RWPE2 (cell line): Measurements from ENCODE around the gene PRPS2.
A peak's percentile ranks its signal among the peaks of the same experiment; 100 is the strongest.

Source experiments
- ATAC-seq: fragments of 200-7000 bp; cut with Tn5 transposase; 3 replicates; pipeline ENCODE4 v1.9.1; 2021; ENCODE audit warnings: low read depth
- DNase-seq: peaks from one replicate; pipeline ENCODE4 v3.0.0-alpha.2; 2020; ENCODE audit warnings: low spot score
- H3K27ac ChIP-seq: fragments of 450-650 bp; 2 replicates; pipeline ENCODE4 v1.5.1; 2017; ENCODE audit warnings: mild to moderate bottlenecking; ENCODE audit not compliant: poor library complexity, severe bottlenecking
- H3K27me3 ChIP-seq: fragments of 250-450 bp; sonication (Bioruptor Pico); 2 replicates; pipeline ENCODE4 v1.5.1; 2021; ENCODE audit warnings: mild to moderate bottlenecking, moderate library complexity; ENCODE audit not compliant: insufficient read depth, poor library complexity, severe bottlenecking
- H3K36me3 ChIP-seq: fragments of 250-450 bp; sonication (Bioruptor Pico); 2 replicates; pipeline ENCODE4 v1.5.1; 2020; ENCODE audit warnings: low read depth, mild to moderate bottlenecking, moderate library complexity
- H3K4me1 ChIP-seq: fragments of 250-450 bp; sonication (Bioruptor Pico); 2 replicates; pipeline ENCODE4 v1.5.1; 2021; ENCODE audit warnings: mild to moderate bottlenecking, moderate library complexity; ENCODE audit not compliant: insufficient read depth, poor library complexity, severe bottlenecking
- H3K4me3 ChIP-seq: fragments of 250-450 bp; sonication (Bioruptor Pico); 2 replicates; pipeline ENCODE4 v1.5.1; 2021; ENCODE audit warnings: mild to moderate bottlenecking, moderate library complexity; ENCODE audit not compliant: severe bottlenecking
- H3K9me3 ChIP-seq: fragments of 250-450 bp; sonication (Bioruptor Pico); 2 replicates; pipeline ENCODE4 v1.5.1; 2021; ENCODE audit warnings: mild to moderate bottlenecking, moderate library complexity; ENCODE audit not compliant: severe bottlenecking
- TF ChIP-seq, protein P1 (sequence below): fragments of 450-650 bp; IDR thresholded peaks from one replicate; pipeline ENCODE4 v1.5.1; 2017; ENCODE audit warnings: mild to moderate bottlenecking, moderate library complexity; ENCODE audit not compliant: poor library complexity, severe bottlenecking

The PRPS2 gene

DNA sequence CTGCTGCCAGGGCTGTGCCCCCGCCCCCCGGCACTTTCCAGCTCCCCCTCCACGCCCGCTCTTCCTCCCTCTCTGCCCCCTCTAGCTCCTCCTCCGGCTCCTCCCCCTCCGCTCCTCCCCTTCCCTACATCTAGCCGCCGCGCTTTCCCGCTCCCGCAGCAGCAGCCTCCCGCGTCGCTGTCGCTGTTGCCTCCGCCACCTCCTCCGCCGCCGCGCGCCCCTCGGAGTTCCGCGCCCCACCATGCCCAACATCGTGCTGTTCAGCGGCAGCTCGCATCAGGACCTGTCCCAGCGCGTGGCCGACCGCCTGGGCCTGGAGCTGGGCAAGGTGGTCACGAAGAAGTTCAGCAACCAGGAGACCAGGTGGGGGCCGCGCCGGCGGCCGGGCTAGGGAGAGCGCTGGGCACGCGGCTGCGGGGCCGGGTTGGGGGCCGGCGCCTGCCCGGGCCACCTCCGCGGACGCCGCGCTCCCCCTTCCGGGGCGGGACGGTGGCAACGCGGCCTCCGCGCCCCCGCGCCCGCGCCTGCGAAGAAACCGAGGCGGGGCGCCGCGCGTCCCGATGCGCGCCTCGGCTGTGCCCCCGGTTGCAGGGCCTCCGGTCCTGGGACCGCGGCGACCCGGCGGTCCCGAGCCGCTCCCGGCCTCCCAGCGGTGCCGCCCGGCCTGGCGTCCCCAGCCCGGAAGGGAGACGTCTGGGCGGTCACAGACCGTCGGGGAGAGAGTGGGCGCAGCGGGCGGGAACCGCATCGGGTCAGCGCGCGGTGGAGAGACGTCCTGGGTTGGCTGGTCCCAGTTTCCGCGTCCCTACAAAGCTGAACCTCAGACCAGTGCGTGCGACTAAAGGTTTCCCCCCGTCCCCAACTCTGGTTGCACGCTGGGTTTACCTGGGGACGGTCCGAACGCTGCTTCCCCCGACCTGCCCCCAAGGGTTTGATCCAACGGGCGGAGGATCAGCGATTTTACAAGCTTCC, at the start of gene PRPS2:
PRPS2 (plus strand) TSS at position 156 of the 972 bp plus-strand sequence; CDS start at position 242, 86 bp downstream.
- ATAC-seq: peak; percentile 86
- no peaks in the 10 kb centered on the region for H3K27me3 ChIP-seq
- H3K27ac ChIP-seq: peak within 1 kb of the TSS; percentile 33
- no peaks in the 10 kb centered on the region for H3K36me3 ChIP-seq
- no peaks in the 10 kb centered on the region for H3K4me1 ChIP-seq
- H3K4me3 ChIP-seq: peak within 1 kb of the TSS; percentile 77
- peak; percentile 47 for DNase-seq
- no peaks in the 10 kb centered on the region for H3K9me3 ChIP-seq
- TF ChIP-seq, protein P1, sequence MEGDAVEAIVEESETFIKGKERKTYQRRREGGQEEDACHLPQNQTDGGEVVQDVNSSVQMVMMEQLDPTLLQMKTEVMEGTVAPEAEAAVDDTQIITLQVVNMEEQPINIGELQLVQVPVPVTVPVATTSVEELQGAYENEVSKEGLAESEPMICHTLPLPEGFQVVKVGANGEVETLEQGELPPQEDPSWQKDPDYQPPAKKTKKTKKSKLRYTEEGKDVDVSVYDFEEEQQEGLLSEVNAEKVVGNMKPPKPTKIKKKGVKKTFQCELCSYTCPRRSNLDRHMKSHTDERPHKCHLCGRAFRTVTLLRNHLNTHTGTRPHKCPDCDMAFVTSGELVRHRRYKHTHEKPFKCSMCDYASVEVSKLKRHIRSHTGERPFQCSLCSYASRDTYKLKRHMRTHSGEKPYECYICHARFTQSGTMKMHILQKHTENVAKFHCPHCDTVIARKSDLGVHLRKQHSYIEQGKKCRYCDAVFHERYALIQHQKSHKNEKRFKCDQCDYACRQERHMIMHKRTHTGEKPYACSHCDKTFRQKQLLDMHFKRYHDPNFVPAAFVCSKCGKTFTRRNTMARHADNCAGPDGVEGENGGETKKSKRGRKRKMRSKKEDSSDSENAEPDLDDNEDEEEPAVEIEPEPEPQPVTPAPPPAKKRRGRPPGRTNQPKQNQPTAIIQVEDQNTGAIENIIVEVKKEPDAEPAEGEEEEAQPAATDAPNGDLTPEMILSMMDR: no peak

DNA sequence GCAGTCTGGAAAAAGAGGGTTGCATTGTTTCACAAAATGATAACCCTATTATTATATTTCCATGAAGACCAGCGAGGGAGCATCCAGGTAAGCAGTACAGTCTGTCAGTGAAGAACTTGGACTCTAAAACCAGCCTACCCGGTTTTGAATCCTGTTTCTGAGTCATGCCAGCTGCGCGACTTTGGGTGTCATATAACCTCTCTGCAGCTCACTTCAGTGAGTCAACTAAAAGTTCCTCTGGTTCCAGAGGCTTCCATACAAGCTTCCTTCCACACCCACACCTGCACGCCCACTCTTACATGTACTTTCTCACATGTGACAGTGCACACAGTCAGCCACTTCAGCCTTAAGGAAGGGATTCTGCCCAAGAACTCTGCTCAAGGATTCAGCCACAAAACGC, 49.8 kb upstream of the PRPS2 start:
- Histone ChIP-seq H3K36me3 (no peaks in the 10 kb centered on the region), H3K27me3 (no peaks in the 10 kb centered on the region), H3K4me1 (peaks cover 3% of the 10 kb centered on the region), H3K4me3 (no peak overlapping the region), H3K27ac (no peak overlapping the region), H3K9me3 (no peaks in the 10 kb centered on the region)
- TF ChIP-seq, protein P1: no peak
- peak; percentile 94 for ATAC-seq
- peak; percentile 38 for DNase-seq

DNA sequence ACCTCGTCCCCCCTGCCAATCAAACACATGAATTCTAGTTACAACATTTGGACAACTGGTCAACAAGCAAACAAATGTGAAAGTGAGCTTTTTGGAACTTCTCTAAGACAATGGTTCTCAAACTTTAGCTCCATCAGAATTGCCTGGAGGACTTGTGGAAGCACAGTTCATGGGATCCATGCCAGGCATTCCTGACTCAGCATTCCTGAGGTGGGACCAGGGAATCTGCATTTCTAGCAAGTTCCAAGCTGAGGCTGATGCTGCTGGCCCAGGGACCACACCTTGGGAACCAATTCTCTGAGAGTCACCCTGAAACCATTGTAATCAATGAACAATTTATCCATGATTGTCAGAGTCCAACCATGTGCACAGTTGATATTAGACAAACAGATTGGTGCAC, 43.8 kb upstream of the PRPS2 start:
- TF ChIP-seq, protein P1: no peak
- H3K27ac ChIP-seq: no peak overlapping the region
- H3K4me3 ChIP-seq: no peak overlapping the region
- H3K27me3 ChIP-seq: no peaks in the 10 kb centered on the region
- H3K4me1 ChIP-seq: no peaks in the 10 kb centered on the region
- no peaks in the 10 kb centered on the region for H3K9me3 ChIP-seq
- no peaks in the 10 kb centered on the region for H3K36me3 ChIP-seq
- ATAC-seq (no peak), DNase-seq (no peak)

DNA sequence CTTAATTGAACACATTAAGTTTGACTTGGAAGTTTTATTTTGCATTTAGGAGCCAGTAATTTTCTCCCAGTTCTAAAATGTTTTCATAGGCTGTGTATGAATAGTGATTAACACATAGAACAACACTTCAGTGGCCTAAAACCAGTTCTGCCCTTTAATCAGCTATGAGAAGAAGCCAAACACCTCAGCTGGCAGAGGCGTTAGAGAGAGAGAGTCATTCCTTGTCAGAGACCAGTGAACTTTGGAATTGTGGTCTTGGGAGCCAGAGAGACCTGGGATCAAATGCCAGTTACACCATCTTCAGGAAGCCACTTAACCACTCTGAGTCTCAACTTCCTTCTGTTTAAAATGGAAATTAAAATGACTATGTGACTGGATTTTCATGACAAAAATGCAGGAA, 39.3 kb upstream of the PRPS2 start:
- H3K27me3 ChIP-seq: no peaks in the 10 kb centered on the region
- no peak overlapping the region for H3K27ac ChIP-seq
- no peak for DNase-seq
- TF ChIP-seq, protein P1: no peak
- H3K9me3 ChIP-seq: no peaks in the 10 kb centered on the region
- no peaks in the 10 kb centered on the region for H3K36me3 ChIP-seq
- no peak overlapping the region for H3K4me3 ChIP-seq
- no peaks in the 10 kb centered on the region for H3K4me1 ChIP-seq
- ATAC-seq: no peak

DNA sequence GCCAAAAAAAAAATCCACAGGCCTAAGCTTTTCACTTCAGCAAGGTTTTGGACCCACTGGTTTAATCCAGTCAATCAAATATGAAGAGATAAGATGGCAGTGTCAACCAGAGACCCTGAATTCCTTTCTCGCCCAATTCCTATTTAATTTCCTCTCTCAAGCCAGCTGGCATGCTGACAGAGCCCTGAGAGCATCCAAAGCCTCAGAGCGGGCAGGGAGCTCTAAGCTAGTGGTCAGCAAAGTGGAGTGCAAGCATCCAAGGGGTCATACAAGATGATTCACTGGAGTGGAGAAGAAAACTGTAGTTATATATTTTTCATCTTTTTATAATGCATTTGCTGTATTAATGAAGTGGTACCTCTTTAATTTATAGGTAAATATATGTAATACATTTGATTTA, 37.8 kb upstream of the PRPS2 start:
- Histone ChIP-seq H3K4me1 (no peaks in the 10 kb centered on the region), H3K36me3 (no peaks in the 10 kb centered on the region), H3K9me3 (no peaks in the 10 kb centered on the region), H3K4me3 (no peak overlapping the region), H3K27ac (no peak overlapping the region), H3K27me3 (no peaks in the 10 kb centered on the region)
- TF ChIP-seq, protein P1: no peak
- ATAC-seq: no peak
- no peak for DNase-seq
